HG03571 (cell line): ENCODE measurements around the gene PSME4.
"Not testable (repeated sequence)": the region's sequence is repeated elsewhere in the genome, so short reads cannot be mapped to it uniquely, and the experiment has no call there.

Experiments
- ATAC-seq: cut with Tn5 transposase; IDR thresholded peaks from one replicate; pipeline ENCODE4 v1.9.1; 2021; ENCODE audit not compliant: unreplicated experiment

Gene PSME4

GRCh38 chr2:53843595-53843994 lies 127.2 kb downstream of the PSME4 start:
- no peak for ATAC-seq

GRCh38 chr2:53842891-53843290 lies 127.9 kb downstream of the PSME4 start:
- no peak for ATAC-seq

- ATAC-seq = not testable (repeated sequence)
These were observed 129.1 kb downstream of the PSME4 start for GRCh38 chr2:53841651-53842050.

GRCh38 chr2:53840580-53840979 lies 130.2 kb downstream of the PSME4 start:
- ATAC-seq = no peak

- not testable (repeated sequence) for ATAC-seq
These were observed 140.9 kb downstream of the PSME4 start for GRCh38 chr2:53829980-53830290.

- no peak for ATAC-seq
These were observed 141.4 kb downstream of the PSME4 start for GRCh38 chr2:53829273-53829979.

- ATAC-seq = no peak
These were observed 142.5 kb downstream of the PSME4 start for GRCh38 chr2:53828331-53828730.

GRCh38 chr2:53827398-53828175 lies 143.2 kb downstream of the PSME4 start:
- no peak for ATAC-seq

- no peak for ATAC-seq
These were observed 144.0 kb downstream of the PSME4 start for GRCh38 chr2:53826587-53827397.

- no peak for ATAC-seq
These were observed 144.8 kb downstream of the PSME4 start for GRCh38 chr2:53826030-53826410.

- ATAC-seq = not testable (repeated sequence)
These were observed 147.2 kb downstream of the PSME4 start for GRCh38 chr2:53823639-53824038.

GRCh38 chr2:53821810-53822209 lies 149.0 kb downstream of the PSME4 start:
- ATAC-seq = no peak

GRCh38 chr2:53820711-53821110 lies 150.1 kb downstream of the PSME4 start:
- no peak for ATAC-seq

- ATAC-seq = no peak
These were observed 150.7 kb downstream of the PSME4 start for GRCh38 chr2:53820048-53820447.

GRCh38 chr2:53819634-53820033 lies 151.2 kb downstream of the PSME4 start:
- no peak for ATAC-seq

GRCh38 chr2:53818854-53819435 lies 151.8 kb downstream of the PSME4 start:
- ATAC-seq = no peak
